Embryonic facial prominence (tissue), 1 donor: ENCODE measurements around the gene MAFG.

ENCODE experiments used
- DNase-seq: peaks from one replicate; pipeline ENCODE4 v3.0.0-alpha.2; 2016; ENCODE audit errors: extremely low spot score

MAFG gene

DNA sequence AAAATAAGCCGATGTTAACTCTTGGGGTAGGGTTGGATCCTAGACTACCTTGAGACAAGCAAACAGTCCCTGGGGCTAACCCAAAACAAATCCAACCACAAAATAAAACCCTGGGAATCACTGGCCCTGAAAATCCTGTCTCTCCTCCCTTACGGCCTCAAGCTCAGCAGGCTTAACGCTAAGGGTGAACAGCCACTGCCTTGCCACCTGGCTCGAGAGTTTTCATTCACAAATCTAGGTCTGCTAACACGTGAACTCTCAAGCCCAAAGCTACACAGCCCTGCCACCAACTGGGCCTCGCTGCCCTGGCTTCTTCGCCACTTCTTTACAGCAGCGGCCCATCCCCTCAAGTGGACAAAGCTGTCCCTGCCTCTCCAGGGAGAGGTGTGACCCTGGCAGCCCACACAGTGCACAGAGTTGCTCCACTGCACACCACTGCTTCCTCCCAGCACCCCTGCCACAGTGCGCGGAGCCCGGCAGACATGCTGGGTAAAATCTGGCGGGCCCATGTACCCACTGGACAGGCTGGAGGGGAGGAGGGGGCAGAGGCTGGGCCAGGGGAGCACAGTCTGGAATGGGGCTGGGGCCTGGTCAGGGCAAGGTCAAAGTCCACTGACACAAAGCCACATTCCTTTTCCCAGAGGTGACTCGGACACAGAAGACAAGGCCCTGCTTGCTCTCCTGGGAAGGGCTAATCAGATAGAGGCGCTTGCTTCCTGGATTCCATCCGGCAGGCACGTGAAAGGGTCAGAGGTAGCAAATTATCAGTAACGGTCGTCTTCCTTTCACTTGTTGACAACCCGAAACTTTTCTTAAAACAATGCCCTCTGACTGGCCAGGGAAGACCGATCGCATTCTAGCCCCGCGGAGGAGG, 17.3 kb downstream of the MAFG start:
- no peak for DNase-seq

DNA sequence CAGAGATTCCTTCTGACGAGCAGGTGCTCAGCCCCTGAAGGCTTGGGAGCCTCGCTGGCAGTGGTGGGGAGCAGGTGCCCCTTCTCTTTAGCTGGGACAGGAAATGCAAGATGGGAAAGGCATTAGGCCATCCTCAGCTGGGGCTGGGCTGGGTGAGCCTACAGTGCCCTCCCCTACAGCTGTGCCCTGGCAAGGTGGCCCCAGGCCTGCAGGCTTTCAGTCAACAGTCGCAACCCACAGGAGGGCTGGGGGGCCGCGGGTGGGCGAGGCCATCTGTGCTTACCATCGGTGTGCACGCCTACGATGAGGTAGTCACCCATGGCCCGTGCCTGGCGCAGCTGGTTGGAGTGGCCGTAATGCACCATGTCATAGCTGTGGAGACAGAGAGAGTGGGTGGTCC, 18.3 kb downstream of the MAFG start:
- DNase-seq: no peak

DNA sequence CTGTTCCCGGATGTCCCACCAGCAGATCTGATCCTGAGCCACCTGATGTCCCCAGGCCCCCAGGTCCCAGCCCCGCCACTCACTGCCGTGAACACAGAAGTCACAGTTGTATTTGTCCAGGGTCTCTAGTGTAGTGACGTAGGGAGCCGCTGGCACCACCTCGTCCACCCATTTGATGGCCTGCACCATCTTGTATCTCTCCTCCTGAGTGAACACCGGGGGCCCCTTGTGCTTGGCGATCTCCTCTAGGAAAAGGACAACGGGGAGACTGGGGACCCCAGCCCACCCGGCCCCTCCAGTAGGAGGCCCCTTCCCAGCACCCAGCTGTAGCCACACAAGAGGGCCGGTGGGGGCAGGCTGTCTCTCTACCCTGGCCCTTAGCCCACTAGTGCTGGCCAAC, 18.7 kb downstream of the MAFG start:
- no peak for DNase-seq

DNA sequence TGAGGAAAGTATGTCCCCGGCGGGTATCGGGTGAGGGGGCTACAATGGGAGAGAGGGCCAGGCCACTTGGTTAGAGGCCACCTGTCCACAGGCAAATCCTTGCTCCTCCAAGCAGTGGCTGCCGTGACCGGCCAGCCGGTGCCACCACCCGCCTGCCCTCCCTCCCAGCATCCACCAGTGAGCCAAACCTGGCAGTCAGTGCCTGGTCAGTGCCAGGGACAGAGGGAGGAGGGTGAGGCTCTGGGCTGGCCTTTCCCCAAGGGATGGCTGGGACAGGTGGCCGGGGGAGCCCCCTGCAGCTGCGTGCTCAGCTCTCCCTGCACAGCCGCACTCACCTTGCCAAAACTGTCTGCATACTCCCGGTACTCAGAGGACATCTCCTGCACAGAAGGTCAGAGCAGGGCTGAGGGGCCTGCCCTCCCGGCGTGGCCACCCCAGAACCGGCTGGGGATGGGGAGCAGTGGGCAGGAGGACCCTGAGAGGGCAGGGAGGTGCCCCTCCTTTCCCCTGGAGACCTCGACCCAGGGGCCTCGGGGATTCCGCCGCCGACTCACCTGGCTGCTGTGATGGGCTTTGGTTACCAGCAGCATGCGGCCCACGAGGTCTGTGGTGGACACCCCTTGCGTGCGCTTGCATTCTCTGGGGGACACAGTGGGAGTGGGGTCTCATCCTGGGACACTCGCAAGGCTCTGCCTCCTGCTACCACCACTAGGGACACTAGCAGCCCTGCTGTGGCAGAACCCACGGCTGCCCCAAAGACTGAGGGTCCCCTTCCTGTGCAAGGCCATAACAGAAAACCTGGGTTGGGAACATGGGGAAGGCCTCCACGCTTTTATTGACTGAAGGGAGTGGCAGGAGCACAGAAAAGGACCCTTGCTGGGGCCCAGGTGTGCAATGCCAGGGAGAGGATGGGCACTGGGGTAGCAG, 20.1 kb downstream of the MAFG start:
- DNase-seq: no peak

DNA sequence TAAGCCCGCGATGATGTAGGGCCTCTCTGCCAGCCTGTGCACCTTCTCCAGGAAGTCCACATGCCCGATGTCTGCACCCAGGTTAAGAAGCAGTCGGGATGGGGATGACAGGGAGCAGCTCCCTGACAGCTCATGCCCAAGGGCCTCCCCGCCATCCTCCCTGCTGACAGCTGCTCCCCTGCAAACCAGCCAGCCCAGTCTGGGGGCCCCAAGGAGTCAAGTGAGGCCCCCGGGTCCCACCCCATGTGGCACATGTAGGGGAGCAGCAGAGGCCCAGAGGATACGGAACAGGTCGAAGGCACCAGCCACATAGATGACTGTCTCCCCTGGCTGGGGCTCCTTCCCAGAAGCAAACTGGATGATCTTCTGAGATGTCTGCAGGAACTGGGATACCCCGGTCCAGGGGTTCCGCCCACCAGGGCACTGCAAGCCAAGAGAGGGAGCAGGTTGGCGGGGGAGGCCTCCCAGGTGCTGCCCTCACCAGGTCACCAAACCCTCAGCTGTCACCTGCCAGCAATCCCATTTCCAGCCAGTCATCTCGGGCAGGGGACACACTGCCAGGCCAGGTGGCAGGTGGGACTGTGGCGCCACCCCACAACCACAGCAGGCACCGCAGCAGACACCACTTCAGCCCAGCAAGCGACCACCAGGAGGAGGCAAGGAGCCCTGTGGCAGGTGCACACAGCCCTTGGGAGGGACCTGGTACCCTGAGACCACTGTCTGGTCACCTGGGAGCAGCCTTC, 20.9 kb downstream of the MAFG start:
- no peak for DNase-seq

DNA sequence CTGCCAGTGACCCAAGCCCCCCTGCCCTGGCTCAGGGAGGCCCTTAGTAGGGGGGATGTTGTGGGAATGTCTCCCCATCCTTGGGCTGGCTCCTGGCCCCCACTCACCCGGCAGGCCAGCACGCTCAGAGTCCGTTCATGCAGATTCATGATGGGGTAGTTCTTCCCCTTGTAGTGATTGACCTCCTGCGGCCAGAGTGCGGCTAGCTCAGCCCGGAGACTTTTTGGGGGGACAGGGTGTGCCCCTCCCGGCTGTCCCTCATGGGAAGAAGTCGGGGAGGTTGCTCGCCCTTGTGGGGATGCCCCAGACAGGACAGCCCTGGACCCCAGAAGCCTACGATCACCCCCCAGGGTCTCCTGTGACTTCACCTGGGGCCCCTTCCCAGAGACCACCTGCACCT, 21.5 kb downstream of the MAFG start:
- DNase-seq: no peak

DNA sequence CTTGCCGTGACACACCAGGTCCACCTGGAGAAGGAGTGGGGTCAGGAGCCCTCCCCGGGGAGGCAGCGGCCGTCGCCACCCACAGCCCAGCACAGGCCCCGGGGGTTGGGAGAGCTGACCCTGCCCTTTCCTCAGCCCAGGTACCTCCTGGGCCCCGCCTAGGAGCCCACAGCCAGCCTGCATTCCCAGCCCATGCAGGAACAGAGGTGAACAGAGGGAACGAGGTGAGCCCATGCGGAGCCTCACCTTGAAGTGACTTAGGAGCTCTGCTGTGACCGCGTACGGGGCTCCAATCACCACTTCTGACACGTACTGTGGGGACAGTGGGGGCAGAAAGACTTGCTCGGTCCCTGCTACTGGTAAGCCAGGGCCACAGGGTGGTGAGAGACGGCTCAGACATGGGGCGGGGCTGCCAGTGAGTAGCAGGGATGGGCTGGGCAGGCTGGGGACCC, 22.1 kb downstream of the MAFG start:
- no peak for DNase-seq

DNA sequence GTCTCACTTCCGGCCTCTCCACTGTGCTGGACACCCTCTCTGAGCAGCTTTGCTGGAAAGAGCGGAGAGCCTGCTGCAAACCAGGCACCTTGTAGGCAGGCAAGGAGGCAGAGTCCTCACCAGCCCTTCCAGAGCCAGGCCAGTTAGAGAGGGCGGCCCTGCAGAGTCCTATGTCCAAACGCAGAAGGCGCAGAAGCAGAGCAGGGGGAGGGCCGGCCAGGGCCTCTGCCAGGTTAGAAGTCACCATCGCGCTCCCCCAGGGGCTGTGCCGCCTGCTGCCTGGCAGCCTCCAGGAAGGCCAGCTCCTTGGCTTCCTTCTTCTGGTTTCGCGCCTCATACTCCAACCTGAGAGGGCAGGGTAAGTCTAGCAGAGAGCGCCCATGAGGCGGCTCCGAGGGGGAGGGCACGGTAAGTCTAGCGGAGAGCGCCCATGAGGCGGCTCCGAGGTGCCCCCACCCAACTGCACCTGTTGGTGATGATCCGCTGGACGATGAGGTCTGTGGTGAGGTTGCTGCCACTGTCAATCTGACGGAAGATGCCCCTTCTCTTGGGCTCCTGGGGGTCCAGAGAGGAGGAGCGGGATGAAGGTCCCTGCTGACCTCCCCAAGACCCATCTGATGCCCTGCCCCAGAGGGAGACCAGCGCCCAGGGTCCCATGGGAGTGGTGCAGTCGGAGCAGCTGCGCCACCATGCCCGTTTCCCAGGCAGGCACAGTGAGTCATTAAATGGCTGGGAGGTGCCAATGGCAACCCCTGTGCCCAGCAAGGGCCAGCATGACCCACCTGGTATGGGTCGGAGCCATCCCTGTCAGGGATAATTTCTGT, 22.7 kb downstream of the MAFG start:
- DNase-seq: no peak

DNA sequence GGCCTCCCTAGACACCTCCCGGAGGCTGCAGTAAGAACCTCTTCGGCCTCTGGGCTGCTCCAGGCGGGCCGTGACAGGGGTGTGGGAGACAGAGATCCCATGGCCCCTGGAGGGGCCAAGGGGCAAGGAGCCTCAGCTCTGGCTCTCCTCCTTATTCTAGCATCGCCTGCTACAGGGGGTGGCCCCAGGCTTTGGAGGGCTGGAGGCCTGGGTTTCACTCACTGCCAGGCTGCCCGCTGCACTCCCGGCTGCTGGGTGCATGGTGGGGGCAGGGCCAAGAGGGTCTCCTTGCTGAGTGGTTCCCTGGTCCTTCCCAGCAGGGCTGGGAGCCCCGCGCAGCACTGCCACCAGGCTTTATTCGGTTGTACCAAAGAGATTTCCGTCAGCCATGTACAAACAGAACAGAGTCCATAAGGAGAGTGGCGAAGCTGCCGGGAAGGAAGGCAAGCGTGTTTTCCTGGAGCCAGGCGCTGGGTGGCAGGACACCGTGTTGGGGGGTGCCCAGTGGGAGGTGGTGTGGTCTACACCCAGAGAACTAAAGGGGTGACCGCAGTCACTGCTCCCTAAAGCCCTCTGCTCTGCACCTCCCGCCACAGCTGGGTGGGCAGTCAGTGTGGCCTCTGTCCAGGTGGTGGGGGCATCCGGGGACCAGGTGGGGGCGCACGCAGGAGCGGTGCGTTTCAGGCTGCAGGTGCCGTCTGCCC, 23.5 kb downstream of the MAFG start:
- no peak for DNase-seq

DNA sequence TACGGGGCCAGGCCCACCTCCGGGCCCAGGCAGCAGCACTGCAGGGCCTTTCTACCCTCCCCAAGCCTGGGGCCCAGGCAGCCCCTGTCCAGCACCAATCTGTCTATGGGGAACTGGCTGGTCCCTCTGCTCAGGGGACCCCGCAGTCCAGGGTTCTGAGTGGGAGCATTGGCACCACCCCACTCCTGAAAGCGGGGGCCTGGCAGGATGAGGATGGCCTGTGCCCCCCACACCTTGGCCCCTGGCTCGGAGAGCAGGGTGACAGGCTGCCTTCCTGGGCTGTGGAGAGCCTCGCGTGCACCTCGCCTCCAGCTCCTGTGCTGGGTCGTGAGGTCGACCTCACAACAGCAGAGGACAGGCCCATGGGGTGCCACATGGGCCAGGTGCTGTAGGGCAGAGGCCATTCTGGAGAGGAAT, 24.1 kb downstream of the MAFG start:
- no peak for DNase-seq

DNA sequence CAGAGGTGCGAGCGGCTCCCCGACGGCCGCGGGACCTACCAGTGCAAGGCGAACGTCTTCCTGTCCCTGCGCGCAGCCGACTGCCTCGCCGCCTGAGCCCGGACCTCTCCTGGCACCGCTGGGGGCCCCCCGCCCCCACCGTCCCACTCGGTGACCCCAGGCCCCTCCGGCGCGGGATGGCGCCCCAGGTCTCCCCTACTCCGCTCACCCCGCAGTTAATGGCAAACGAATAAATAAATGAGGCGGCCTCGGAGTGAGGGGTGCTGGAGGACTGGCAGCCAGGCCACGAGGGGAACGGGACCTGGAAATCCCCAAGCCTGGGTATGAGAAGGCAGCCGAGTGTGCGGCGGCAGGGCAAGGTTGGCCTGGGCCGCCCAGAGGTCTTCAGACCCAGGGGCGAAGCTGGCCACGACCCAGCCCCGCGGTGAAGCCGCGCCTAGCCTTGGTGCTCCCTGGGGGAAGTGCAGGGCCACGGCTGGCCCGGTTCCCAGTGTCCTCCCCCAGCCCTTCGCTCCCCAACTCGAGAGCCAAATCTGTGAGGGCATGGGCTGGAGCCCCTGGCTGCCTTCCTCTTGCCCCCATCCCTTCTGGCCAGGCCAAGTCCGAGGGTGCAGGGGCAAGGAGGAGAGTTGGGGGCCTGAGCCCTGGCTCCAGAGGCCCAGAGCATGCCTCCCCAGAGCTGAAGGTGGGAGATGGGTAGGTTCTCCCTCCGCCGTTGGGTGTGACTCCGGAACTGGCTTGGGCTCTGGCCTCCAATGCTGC, 24.7 kb downstream of the MAFG start:
- no peak for DNase-seq

DNA sequence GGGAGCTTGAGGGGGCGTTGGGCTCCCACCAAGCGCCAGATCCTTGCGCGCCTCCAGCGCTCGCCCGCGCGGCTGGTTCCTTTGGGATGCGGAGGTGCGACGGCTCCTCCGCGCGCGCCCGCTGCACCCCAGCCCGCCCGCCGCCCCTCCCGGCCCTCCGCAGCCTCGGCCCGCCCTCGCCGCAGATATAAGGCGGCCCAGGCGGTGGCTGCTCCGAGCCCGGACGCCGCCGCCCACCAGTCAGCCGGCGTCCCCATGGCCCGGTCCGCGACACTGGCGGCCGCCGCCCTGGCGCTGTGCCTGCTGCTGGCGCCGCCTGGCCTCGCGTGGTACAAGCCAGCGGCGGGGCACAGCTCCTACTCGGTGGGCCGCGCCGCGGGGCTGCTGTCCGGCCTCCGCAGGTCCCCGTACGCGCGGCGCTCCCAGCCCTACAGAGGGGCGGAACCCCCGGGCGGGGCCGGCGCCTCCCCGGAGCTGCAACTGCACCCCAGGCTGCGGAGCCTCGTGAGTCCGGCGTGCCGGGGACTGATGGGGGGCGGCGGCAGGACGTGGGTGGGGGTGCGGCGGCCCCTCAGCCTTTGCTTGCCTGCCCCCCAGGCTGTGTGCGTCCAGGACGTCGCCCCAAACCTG, 25.4 kb downstream of the MAFG start, which contains the start of gene NPB:
NPB (plus strand) TSS at position 216 of the 630 bp plus-strand sequence; CDS start at position 256, 40 bp downstream.
- no peak for DNase-seq

DNA sequence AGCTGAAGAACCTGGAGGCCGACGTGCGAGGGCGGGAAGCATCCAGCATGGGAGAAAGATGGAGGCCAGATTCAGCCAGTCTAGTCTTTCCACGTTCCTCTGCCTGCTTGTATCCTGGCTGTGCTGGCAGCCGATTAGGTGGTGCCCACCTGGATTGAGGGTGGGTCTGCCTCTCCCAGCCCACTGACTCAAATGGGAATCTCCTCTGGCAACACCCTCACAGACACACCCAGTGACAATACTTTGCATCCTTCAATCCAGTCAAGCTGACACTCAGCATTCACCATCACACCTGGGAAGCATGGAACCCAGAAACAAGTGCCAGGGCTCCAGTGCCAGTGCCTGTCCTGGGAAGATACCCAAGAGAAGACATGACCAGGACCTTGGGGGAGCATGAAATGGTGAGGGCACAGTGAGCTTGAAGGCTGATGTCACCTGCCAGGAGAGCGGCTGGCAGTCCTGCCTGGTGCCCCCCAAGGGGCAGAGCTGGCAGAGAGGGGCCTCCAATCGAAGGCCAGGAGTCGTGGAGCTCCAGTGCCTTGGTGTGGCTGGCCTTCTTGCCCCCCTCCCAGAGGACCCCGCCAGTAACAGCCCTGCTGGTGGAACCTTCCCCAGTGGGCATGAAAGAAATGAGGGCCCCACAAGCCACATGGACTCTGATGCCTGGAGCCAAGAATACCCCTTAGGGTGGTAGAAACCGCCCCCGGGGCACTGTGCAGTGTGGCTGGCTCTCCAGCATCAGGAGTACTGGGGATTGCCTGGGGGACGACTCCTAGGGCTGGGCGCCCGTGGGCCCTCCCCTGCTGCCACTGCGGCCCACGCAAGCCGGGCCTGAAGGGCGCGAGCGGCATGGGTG, 26.1 kb downstream of the MAFG start:
- no peak for DNase-seq

DNA sequence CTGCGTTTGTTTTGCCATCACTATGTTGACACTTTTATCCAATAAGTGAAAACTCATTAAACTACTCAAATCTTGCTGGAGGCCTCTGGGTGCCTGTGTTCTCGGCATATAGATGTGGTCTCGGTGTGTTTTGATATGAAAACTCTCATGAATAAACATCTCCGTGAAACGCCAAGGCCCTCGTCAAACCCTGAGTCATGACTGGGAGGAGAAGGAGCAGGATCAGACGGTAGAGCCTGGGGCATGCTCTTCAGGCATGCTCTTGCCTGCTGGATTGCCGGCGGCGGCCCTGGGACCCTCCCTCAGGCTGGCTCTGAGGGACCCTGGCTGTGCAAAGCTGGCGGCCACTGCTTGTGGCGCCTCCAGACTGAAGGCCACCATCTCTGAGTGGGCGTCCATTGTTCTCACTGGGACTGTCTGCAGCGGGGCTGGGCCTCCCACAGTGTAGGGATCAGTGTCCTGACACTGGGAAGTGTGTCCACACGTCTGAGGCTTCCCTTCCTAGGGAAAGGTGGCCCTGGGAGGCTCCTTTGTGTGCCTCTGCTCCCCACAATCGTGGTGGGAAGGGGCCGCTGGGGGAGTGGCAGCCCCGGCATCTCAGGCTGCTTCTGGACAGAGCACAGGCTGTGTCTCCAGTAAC, 27.2 kb downstream of the MAFG start:
- no peak for DNase-seq

DNA sequence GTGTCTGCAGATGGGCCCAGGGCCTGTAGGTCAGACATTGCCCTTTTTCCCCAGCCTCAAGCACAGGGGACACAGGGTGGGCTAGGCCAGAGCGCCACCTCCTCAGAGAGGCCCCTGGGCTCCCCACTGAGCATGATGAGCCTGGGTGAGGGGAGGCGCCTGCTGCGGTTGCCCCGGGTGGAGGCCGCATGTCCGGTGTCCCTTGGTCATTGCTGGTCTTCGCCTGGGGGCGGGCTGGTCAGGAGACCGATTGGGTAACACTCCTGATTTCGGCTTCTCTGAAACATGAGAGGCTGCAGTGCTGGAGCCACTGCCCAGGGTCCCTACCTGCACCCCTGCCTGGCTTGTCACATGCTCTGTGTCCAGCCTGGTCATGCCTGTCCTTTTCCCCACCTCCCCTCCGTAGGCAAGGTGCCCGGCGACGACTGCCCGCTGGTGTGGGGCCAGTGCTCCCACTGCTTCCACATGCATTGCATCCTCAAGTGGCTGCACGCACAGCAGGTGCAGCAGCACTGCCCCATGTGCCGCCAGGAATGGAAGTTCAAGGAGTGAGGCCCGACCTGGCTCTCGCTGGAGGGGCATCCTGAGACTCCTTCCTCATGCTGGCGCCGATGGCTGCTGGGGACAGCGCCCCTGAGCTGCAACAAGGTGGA, 27.9 kb downstream of the MAFG start:
- DNase-seq: no peak

DNA sequence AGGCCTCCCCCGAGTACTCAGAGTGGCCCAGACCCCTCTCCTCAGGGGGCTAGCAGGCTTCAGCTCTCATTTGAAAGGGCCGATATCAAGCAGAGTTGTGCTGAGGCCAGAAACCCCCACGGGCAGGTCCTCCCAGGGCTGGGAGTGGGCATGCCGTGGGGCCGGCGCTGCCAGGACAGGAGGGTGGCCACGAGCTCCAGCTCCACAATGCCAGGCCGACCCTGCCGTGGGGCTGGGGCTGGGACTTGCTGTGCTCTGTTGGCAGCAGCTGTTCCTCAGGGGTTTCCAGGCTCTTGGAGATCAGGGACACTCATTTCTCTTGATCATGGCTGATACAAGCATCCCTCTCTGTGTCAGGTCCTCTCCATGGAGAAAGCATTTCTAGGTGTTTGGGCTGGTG, 28.6 kb downstream of the MAFG start:
- no peak for DNase-seq
